Measurements from ENCODE around the gene COMMD4. TPM values are rescaled to one million over a fixed set of nuclear protein-coding genes. Genes with fewer than 3 reads are reported as not detected.

Gene COMMD4
- total RNA-seq, 1 donor from 2014 or later: 95.6 TPM

Small RNA genes within 50 kb of the gene (microRNA-seq; reads per million reads assigned to microRNA genes)
- not detected for gene MIR631 (ENCODE audit: borderline number of aligned reads, unreplicated experiment)

Other genes with a start within 250 kb of the COMMD4 start
- 80.0 and 83.4 TPM in 2 replicates for gene C15orf39, start 134.2 kb upstream of the COMMD4 start, total RNA-seq
- not detected in 2 replicates for gene GOLGA6C, start 77.7 kb upstream of the COMMD4 start, total RNA-seq
- gene GOLGA6D, start 53.2 kb upstream of the COMMD4 start, total RNA-seq: 0.13 TPM in 1 of 2 replicates, not detected in the other
- gene NEIL1, start 11.0 kb downstream of the COMMD4 start, total RNA-seq: 79.2 and 84.4 TPM in 2 replicates
- 196 and 200 TPM in 2 replicates for gene MAN2C1, start 32.5 kb downstream of the COMMD4 start, total RNA-seq
- gene SIN3A, start 115.6 kb downstream of the COMMD4 start, total RNA-seq: 91.8 and 96.4 TPM in 2 replicates
- gene PTPN9, start 243.3 kb downstream of the COMMD4 start, total RNA-seq: 35.2 and 37.1 TPM in 2 replicates

Measured in progenitor cell of endocrine pancreas (in vitro differentiated cells).